ENCODE results near the gene SLC47A2. TPM values are rescaled to one million over a fixed set of nuclear protein-coding genes. Genes with fewer than 3 reads are reported as not detected.
"Not testable (repeated sequence)": the region's sequence is repeated elsewhere in the genome, so short reads cannot be mapped to it uniquely, and the experiment has no call there.

The SLC47A2 gene
- total RNA-seq, 1 experiment from 2014 or later: not detected

GRCh38 chr17:19686400-19687090, 29.8 kb downstream of the SLC47A2 start:
- DNase-seq (ENCODE audit: low read depth, low spot score) (no peak), ATAC-seq (no peak)
- H3K27ac ChIP-seq (ENCODE audit: low read length): no peak overlapping the region
- no peak overlapping the region for H3K4me3 ChIP-seq (ENCODE audit: low read depth in 2 of 2, low read length in 2 of 2)
- BruUV-seq (replicated peaks): no TSS peak
- no peaks in the 10 kb centered on the region for H3K27me3 ChIP-seq (ENCODE audit: control insufficient read depth, insufficient read depth, low read length)
- no peaks in the 10 kb centered on the region for H3K9me3 ChIP-seq (ENCODE audit: control insufficient read depth, insufficient read depth, low read depth, low read length)
- no peaks in the 10 kb centered on the region for H3K4me1 ChIP-seq (ENCODE audit: control insufficient read depth, insufficient read depth, low read length)
- intact Hi-C loops (cut with micrococcal nuclease; ENCODE audit: unreplicated experiment): no loop called here
- TF ChIP-seq POLR2AphosphoS5 (IDR thresholded peaks at IDR 0.05; ENCODE audit: low read depth, low read length) (no peak), SIN3A (IDR thresholded peaks at IDR 0.05; ENCODE audit: borderline replicate concordance, insufficient read depth, low read depth, low read length) (no peak), REST (IDR thresholded peaks at IDR 0.05; ENCODE audit: insufficient read depth in 1 of 2, low read depth in 2 of 2, low read length in 1 of 2) (no peak), CTCF (IDR thresholded peaks at IDR 0.05) (no peak), TCF7L2 (IDR thresholded peaks at IDR 0.05; ENCODE audit: low read depth, low read length) (no peak)
- no peaks in the 10 kb centered on the region for H3K36me3 ChIP-seq (ENCODE audit: control insufficient read depth, insufficient read depth, low read length)
- ChIA-PET POLR2A (no interaction called here), CTCF (no interaction called here)
- in situ Hi-C loops (cut with HindIII; ENCODE audit: low pct_unique_long_range_greater_than_20kb, low sequenced_read_pairs): no loop called here

- H3K9me3 ChIP-seq (ENCODE audit: control insufficient read depth, insufficient read depth, low read depth, low read length); POLR2A ChIA-PET; CTCF ChIA-PET; H3K27ac ChIP-seq (ENCODE audit: low read length); intact Hi-C loops (cut with micrococcal nuclease; ENCODE audit: unreplicated experiment); DNase-seq (ENCODE audit: low read depth, low spot score); H3K27me3 ChIP-seq (ENCODE audit: control insufficient read depth, insufficient read depth, low read length); H3K4me1 ChIP-seq (ENCODE audit: control insufficient read depth, insufficient read depth, low read length); H3K36me3 ChIP-seq (ENCODE audit: control insufficient read depth, insufficient read depth, low read length); BruUV-seq (replicated peaks); ATAC-seq; H3K4me3 ChIP-seq (ENCODE audit: low read depth in 2 of 2, low read length in 2 of 2); in situ Hi-C loops (cut with HindIII; ENCODE audit: low pct_unique_long_range_greater_than_20kb, low sequenced_read_pairs): not testable (repeated sequence)
Measured at GRCh38 chr17:19684909-19685580, 31.3 kb downstream of the SLC47A2 start.

- no TSS peak for BruUV-seq (replicated peaks)
- in situ Hi-C loops (cut with HindIII; ENCODE audit: low pct_unique_long_range_greater_than_20kb, low sequenced_read_pairs) (no loop called here), intact Hi-C loops (cut with micrococcal nuclease; ENCODE audit: unreplicated experiment) (no loop called here)
- Histone ChIP-seq H3K4me1 (ENCODE audit: control insufficient read depth, insufficient read depth, low read length) (no peaks in the 10 kb centered on the region), H3K36me3 (ENCODE audit: control insufficient read depth, insufficient read depth, low read length) (no peaks in the 10 kb centered on the region), H3K9me3 (ENCODE audit: control insufficient read depth, insufficient read depth, low read depth, low read length) (no peaks in the 10 kb centered on the region), H3K4me3 (ENCODE audit: low read depth in 2 of 2, low read length in 2 of 2) (no peak overlapping the region), H3K27me3 (ENCODE audit: control insufficient read depth, insufficient read depth, low read length) (no peaks in the 10 kb centered on the region), H3K27ac (ENCODE audit: low read length) (no peak overlapping the region)
- ATAC-seq: no peak
- ChIA-PET POLR2A (no interaction called here), CTCF (no interaction called here)
- no peak for DNase-seq (ENCODE audit: low read depth, low spot score)
- TF ChIP-seq TCF7L2 (IDR thresholded peaks at IDR 0.05; ENCODE audit: low read depth, low read length) (no peak), POLR2AphosphoS5 (IDR thresholded peaks at IDR 0.05; ENCODE audit: low read depth, low read length) (no peak), REST (IDR thresholded peaks at IDR 0.05; ENCODE audit: insufficient read depth in 1 of 2, low read depth in 2 of 2, low read length in 1 of 2) (no peak), SIN3A (IDR thresholded peaks at IDR 0.05; ENCODE audit: borderline replicate concordance, insufficient read depth, low read depth, low read length) (no peak), CTCF (IDR thresholded peaks at IDR 0.05) (no peak)
Measured at GRCh38 chr17:19683117-19683516, 33.3 kb downstream of the SLC47A2 start.
